Liver (tissue), 9 donors: ENCODE data around the gene C2orf92. TPM values are rescaled to one million over a fixed set of nuclear protein-coding genes. Genes with fewer than 3 reads are reported as not detected.

Experiments used
- DNase-seq: peaks from one replicate; pipeline ENCODE4 v3.0.0-alpha.2; 2017; ENCODE audit warnings: low spot score
- H3K27ac ChIP-seq, 2 donors: one replicate each; pipeline ENCODE4 v1.7.0; 2013; ENCODE audit warnings: inconsistent platforms in 2 of 2, low read length in 2 of 2, control low read depth in 1 of 2, low read depth in 1 of 2, mild to moderate bottlenecking in 1 of 2
- H3K27me3 ChIP-seq, 4 donors: one replicate each; pipeline versions ENCODE4 v1.6.1 to v1.7.0; 2013; ENCODE audit warnings: low read length in 3 of 4, inconsistent platforms in 1 of 4, mild to moderate bottlenecking in 1 of 4, moderate library complexity in 1 of 4; ENCODE audit not compliant: control insufficient read depth in 4 of 4, insufficient read depth in 4 of 4
- H3K36me3 ChIP-seq, 4 donors: one replicate each; pipeline versions ENCODE4 v1.6.1 to v1.7.0; 2013; ENCODE audit warnings: low read length in 3 of 4, mild to moderate bottlenecking in 3 of 4, low read depth in 1 of 4, moderate library complexity in 1 of 4; ENCODE audit not compliant: control insufficient read depth in 4 of 4, insufficient read depth in 3 of 4
- H3K4me1 ChIP-seq, 4 donors: one replicate each; pipeline versions ENCODE4 v1.6.1 to v1.7.0; 2013; ENCODE audit warnings: low read length in 3 of 4, mild to moderate bottlenecking in 3 of 4, moderate library complexity in 1 of 4; ENCODE audit not compliant: control insufficient read depth in 4 of 4, insufficient read depth in 4 of 4
- H3K4me3 ChIP-seq, 3 donors: one replicate each; pipeline versions ENCODE4 v1.6.1 to v1.7.0; 2013; ENCODE audit warnings: low read length in 3 of 3, control low read depth in 1 of 3, low read depth in 1 of 3, mild to moderate bottlenecking in 1 of 3
- H3K9ac ChIP-seq, 2 donors: one replicate each; pipeline ENCODE4 v1.7.0; 2013; ENCODE audit warnings: low read length in 2 of 2, mild to moderate bottlenecking in 2 of 2, moderate library complexity in 2 of 2, control low read depth in 1 of 2, low read depth in 1 of 2
- H3K9me3 ChIP-seq, 4 donors: one replicate each; pipeline versions ENCODE4 v1.6.1 to v1.7.0; 2013; ENCODE audit warnings: low read length in 3 of 4; ENCODE audit not compliant: control insufficient read depth in 4 of 4
- ATF3 ChIP-seq: IDR thresholded peaks from 2 replicates; pipeline ENCODE4 v1.6.1; 2016; ENCODE audit warnings: antibody characterized with exemption
- EGR1 ChIP-seq, 2 donors: IDR thresholded peaks; 2 replicates each; pipeline ENCODE4 v1.6.1; 2016 to 2018; ENCODE audit warnings: antibody characterized with exemption in 2 of 2, low read depth in 2 of 2
- FOXA1 ChIP-seq: IDR thresholded peaks from 2 replicates; pipeline ENCODE4 v1.6.1; 2016; ENCODE audit warnings: antibody characterized with exemption
- FOXA2 ChIP-seq: IDR thresholded peaks from 2 replicates; pipeline ENCODE4 v1.6.1; 2016; ENCODE audit warnings: antibody characterized with exemption
- GABPA ChIP-seq, 2 donors: IDR thresholded peaks in 1 of 2; conservative IDR thresholded peaks in 1 of 2; 2 replicates each; pipeline ENCODE4 v1.6.1; 2016; ENCODE audit warnings: antibody characterized with exemption in 2 of 2, mild to moderate bottlenecking in 1 of 2, moderate library complexity in 1 of 2
- HNF4A ChIP-seq, 2 donors: conservative IDR thresholded peaks; 2 replicates each; pipeline ENCODE4 v1.6.1; 2016; ENCODE audit warnings: antibody characterized with exemption in 2 of 2, mild to moderate bottlenecking in 2 of 2
- HNF4G ChIP-seq: IDR thresholded peaks from 2 replicates; pipeline ENCODE4 v1.6.1; 2016; ENCODE audit warnings: antibody characterized with exemption
- JUND ChIP-seq, 2 donors: IDR thresholded peaks; 2 replicates each; pipeline ENCODE4 v1.6.1; 2016; ENCODE audit warnings: antibody characterized with exemption in 2 of 2
- MAX ChIP-seq: IDR thresholded peaks from 2 replicates; pipeline ENCODE4 v1.6.1; 2016; ENCODE audit warnings: antibody characterized with exemption
- NR2F2 ChIP-seq: IDR thresholded peaks from 2 replicates; pipeline ENCODE4 v1.6.1; 2016; ENCODE audit warnings: antibody characterized with exemption
- RAD21 ChIP-seq, 2 donors: IDR thresholded peaks; 2 replicates each; pipeline ENCODE4 v1.6.1; 2016; ENCODE audit warnings: antibody characterized with exemption in 2 of 2, mild to moderate bottlenecking in 2 of 2
- REST ChIP-seq: IDR thresholded peaks from 2 replicates; pipeline ENCODE4 v1.6.1; 2016; ENCODE audit warnings: antibody characterized with exemption, mild to moderate bottlenecking
- RXRA ChIP-seq, 2 donors: IDR thresholded peaks; 2 replicates each; pipeline ENCODE4 v1.6.1; 2017 to 2018; ENCODE audit warnings: antibody characterized with exemption in 2 of 2, mild to moderate bottlenecking in 1 of 2
- SP1 ChIP-seq: IDR thresholded peaks from 2 replicates; pipeline ENCODE4 v1.6.1; 2018; ENCODE audit warnings: antibody characterized with exemption, mild to moderate bottlenecking
- TAF1 ChIP-seq: conservative IDR thresholded peaks from 2 replicates; pipeline ENCODE4 v1.6.1; 2016; ENCODE audit warnings: antibody characterized with exemption, mild to moderate bottlenecking
- YY1 ChIP-seq: IDR thresholded peaks from 2 replicates; pipeline ENCODE4 v1.6.1; 2016; ENCODE audit warnings: antibody characterized with exemption, mild to moderate bottlenecking
- ZBTB33 ChIP-seq: IDR thresholded peaks from 2 replicates; pipeline ENCODE4 v1.6.1; 2016; ENCODE audit warnings: antibody characterized with exemption
- WGBS: extraction: QIAGEN DNeasy Blood & Tissue Kit; methylation state at CpG from one replicate; pipeline ENCODE4 v1.1.7; 2013; 5-methylcytosine and 5-hydroxymethylcytosine counted together
- polyA plus RNA-seq, 2 donors: library from polyadenylated mRNA; stranded (reverse) in 1 of 2; unstranded in 1 of 2; fragments of 200-250 nt in 1 of 2; fragments of >200 nt in 1 of 2; fragmentation: Nextera tagmentation in 1 of 2; extraction: Ambion mirVana in 1 of 2; gene quantifications; one replicate each; pipeline versions ENCODE4 v1.2.1 to v1.2.3, GENCODE V29; 2013 to 2015
- total RNA-seq, 2 donors: library from RNA; depleted of rRNA; stranded (reverse); fragments of >200 nt; gene quantifications; one replicate each; pipeline ENCODE4 v1.2.3, GENCODE V29; 2014
- TF ChIP-seq, protein P1 (sequence below): fragments of 150-350 bp; IDR thresholded peaks from 2 replicates; pipeline ENCODE4 v1.5.1; 2017; ENCODE audit warnings: improper control_type of control experiment, low read depth, low read length; ENCODE audit not compliant: missing input control
- donor health status: healthy.
- donor health status: healthy.
- donor health status: healthy.
- donor health status: healthy.
- donor health status: healthy.

The C2orf92 gene
- total and polyA plus RNA-seq, 4 donors, result 0.96 to 8.0 (median 2.7) TPM

DNA sequence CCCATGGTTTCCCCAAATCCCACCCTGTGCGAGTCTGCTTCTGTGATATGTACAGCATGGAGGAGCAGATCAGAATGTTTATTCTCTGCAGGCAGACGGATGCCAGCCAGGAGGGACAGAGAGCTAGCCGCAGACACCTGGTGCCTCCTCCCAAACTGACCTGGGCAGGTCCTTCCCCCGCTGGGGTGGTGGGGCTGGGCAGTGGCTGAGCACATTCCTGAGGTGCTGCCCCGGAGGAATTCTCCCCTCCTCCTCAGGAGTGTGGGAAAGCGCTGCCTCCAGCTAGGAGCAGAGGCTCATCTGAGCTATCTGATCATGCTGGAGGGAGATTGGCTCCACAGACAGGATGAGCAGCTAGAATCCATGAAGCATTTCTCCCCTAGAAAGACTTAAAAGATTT, 21.7 kb downstream of the C2orf92 start:
- Histone ChIP-seq H3K27me3 (no peaks in the 10 kb centered on the region), H3K4me3 (no peak overlapping the region), H3K4me1 (no peaks in the 10 kb centered on the region), H3K9ac (no peak overlapping the region), H3K36me3 (no peaks in the 10 kb centered on the region), H3K9me3 (no peaks in the 10 kb centered on the region), H3K27ac (no peak overlapping the region)
- TF ChIP-seq SP1 (no peak), MAX (no peak), REST (no peak), RAD21 (IDR thresholded peaks at IDR 0.05) (no peak), FOXA2 (no peak), TAF1 (no peak), FOXA1 (no peak), RXRA (IDR thresholded peaks at IDR 0.05) (no peak), ZBTB33 (no peak), JUND (IDR thresholded peaks at IDR 0.05) (no peak), EGR1 (IDR thresholded peaks at IDR 0.05; ENCODE audit: low read depth in 2 of 2) (no peak), ATF3 (no peak), NR2F2 (no peak), YY1 (no peak), GABPA (IDR thresholded peaks at IDR 0.05 in 1 of 2, conservative IDR thresholded peaks at IDR 0.05 in 1 of 2) (no peak), HNF4A (conservative IDR thresholded peaks at IDR 0.05) (no peak), HNF4G (no peak)
- TF ChIP-seq, protein P1, sequence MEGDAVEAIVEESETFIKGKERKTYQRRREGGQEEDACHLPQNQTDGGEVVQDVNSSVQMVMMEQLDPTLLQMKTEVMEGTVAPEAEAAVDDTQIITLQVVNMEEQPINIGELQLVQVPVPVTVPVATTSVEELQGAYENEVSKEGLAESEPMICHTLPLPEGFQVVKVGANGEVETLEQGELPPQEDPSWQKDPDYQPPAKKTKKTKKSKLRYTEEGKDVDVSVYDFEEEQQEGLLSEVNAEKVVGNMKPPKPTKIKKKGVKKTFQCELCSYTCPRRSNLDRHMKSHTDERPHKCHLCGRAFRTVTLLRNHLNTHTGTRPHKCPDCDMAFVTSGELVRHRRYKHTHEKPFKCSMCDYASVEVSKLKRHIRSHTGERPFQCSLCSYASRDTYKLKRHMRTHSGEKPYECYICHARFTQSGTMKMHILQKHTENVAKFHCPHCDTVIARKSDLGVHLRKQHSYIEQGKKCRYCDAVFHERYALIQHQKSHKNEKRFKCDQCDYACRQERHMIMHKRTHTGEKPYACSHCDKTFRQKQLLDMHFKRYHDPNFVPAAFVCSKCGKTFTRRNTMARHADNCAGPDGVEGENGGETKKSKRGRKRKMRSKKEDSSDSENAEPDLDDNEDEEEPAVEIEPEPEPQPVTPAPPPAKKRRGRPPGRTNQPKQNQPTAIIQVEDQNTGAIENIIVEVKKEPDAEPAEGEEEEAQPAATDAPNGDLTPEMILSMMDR, result no peak
- WGBS, result 83% methylated on average over 6 of the region's 6 CpGs
- no peak for DNase-seq

- Histone ChIP-seq H3K36me3 (no peaks in the 10 kb centered on the region), H3K27ac (no peak overlapping the region), H3K4me1 (peaks cover 0 to 5% (median 0%) of the 10 kb centered on the region in 4 donors), H3K27me3 (no peaks in the 10 kb centered on the region), H3K9me3 (no peaks in the 10 kb centered on the region), H3K9ac (no peak overlapping the region), H3K4me3 (no peak overlapping the region)
- no peak for TF ChIP-seq RAD21 (IDR thresholded peaks at IDR 0.05)
- TF ChIP-seq SP1, result no peak
- no peak for TF ChIP-seq GABPA (IDR thresholded peaks at IDR 0.05 in 1 of 2, conservative IDR thresholded peaks at IDR 0.05 in 1 of 2)
- TF ChIP-seq YY1, result no peak
- no peak for TF ChIP-seq RXRA (IDR thresholded peaks at IDR 0.05)
- no peak for TF ChIP-seq HNF4A (conservative IDR thresholded peaks at IDR 0.05)
- TF ChIP-seq MAX, result no peak
- no peak for TF ChIP-seq JUND (IDR thresholded peaks at IDR 0.05)
- no peak for DNase-seq
Measured at GRCh38 chr2:97693476-97693875, 24.0 kb downstream of the C2orf92 start.
